ENCODE data around the gene MGLL.

GRCh38 chr3:127680798-127681221 lies 141.5 kb downstream of the MGLL start:
- TF ChIP-seq REST (IDR thresholded peaks at IDR 0.05; ENCODE audit: insufficient replicate concordance, low read depth), result no peak
- TF ChIP-seq CTCF (IDR thresholded peaks at IDR 0.05; ENCODE audit: insufficient read depth, low read length), result no peak
- TF ChIP-seq POLR2AphosphoS5 (IDR thresholded peaks at IDR 0.05; ENCODE audit: low read depth), result no peak
- no peak for TF ChIP-seq GABPA (IDR thresholded peaks at IDR 0.05; ENCODE audit: low read depth)
- TF ChIP-seq SPI1 (IDR thresholded peaks at IDR 0.05; ENCODE audit: borderline replicate concordance, low read depth), result no peak

All from HL-60 (cell line).